ENCODE measurements around the gene RIPK3.
"Not testable (repeated sequence)": the region's sequence is repeated elsewhere in the genome, so short reads cannot be mapped to it uniquely, and the experiment has no call there.

RIPK3 gene

DNA sequence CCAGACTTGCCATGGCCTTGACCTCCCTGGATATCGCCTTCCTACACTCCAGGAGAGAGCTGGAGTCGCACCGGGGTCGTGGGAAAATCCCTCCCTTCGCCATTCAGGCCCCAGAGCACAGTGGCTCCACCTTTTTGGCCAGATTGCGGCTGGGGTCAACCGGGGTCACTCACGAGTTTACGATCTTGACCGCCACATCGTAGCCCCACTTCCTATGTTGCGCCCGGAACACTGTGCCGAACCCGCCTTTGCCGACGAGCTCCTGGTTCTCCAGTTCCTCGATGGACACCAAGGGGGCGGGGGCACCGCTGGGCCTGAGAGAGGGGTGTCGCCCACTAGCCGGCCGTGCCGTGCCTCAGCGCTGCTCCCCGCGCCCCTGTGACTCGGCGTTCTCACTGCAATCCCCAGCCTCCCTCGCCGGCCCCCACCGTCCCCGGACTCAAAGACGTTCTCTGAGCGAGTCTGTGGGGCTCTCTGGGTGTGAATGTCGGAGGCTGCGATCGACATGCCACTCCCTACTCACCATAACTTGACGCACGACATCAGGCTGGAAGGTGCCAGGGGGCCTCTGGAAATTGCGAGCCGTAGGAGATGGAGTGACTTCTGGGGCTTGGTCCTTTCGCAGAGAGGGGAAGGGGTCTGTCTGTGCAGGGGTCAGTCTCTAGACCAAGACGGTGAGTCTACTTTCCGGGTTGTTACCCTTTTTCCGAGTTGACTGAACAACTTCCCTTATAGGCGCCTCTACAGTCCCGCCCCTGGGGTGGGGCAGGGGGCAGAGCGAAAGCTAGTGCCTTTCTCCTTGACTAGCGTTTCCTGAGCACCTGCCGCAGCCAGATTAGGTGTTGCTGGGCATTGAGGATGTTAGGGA is at the start of gene RIPK3:
RIPK3 (minus strand) TSS at position 708 of the 868 bp plus-strand sequence; CDS start at position 543, 165 bp downstream.
- H3K4me3 ChIP-seq (ENCODE audit: low read depth, low read length): no peak within 1 kb of the TSS
- TF ChIP-seq, protein P1, sequence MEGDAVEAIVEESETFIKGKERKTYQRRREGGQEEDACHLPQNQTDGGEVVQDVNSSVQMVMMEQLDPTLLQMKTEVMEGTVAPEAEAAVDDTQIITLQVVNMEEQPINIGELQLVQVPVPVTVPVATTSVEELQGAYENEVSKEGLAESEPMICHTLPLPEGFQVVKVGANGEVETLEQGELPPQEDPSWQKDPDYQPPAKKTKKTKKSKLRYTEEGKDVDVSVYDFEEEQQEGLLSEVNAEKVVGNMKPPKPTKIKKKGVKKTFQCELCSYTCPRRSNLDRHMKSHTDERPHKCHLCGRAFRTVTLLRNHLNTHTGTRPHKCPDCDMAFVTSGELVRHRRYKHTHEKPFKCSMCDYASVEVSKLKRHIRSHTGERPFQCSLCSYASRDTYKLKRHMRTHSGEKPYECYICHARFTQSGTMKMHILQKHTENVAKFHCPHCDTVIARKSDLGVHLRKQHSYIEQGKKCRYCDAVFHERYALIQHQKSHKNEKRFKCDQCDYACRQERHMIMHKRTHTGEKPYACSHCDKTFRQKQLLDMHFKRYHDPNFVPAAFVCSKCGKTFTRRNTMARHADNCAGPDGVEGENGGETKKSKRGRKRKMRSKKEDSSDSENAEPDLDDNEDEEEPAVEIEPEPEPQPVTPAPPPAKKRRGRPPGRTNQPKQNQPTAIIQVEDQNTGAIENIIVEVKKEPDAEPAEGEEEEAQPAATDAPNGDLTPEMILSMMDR (IDR thresholded peaks at IDR 0.05; ENCODE audit: low read depth, low read length): no peak

DNA sequence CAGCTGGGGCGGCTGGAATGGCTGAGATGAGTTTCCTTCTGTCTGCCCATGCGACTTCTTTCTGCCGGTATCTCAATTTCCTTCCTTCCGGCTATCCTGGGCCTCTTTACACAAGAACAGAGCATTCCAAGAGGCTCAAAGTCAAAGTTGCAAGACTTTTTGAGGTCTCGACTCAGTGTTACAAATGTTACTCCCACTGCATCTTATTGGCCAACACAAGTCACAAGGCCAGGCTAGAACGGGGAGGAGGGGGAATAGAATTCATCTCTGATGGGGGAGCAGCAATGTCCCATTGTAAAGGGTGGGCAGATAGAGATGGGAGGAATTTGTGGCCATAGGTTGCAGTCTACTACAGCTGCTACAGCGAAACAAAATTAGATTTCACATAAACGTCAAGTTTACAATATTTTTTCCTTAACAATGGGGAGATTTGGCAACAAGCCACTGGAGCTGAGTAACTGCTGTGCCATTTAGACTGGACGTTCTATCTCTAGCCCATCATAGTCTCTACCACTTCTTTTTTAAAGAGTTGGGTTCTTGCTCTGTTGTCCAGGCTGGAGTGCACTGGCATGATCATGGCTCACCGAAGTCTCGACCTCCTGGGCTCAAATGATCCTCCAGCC is 49.5 kb upstream of the RIPK3 start:
- H3K4me3 ChIP-seq (ENCODE audit: low read depth, low read length): no peak overlapping the region
- TF ChIP-seq, protein P1 (IDR thresholded peaks at IDR 0.05; ENCODE audit: low read depth, low read length): no peak

DNA sequence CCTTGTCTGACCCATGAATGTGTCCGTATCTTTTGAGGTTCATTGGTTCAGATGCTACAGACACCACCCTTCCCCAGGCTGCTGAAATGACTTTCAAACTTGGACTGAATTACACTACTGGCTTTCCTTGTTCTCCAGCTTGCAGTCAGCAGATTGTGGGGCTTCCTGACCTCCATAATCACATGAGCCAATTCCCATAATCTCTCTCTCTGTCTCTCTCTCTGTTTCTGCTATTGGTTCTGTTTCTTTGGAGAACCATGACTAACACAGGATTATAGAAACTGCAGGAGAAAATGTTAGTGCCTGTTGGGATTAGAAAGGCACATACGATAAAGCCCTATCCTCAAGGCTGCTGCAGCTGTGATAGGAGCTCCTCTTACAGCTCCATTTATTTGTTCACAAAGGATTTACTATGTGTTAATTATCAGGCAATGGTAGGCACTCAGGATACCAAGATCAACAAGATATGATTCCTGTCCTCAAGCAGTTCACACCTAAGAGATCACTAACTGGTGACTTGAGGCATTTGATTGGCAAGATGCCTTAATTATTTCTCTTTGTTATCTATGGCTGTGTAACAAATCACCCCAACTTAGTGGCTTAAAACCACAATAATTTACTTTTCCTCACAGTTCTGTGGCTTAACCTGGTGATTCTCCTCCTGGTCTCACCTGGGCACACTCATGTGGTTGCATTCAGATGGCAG is 48.8 kb upstream of the RIPK3 start:
- no peak overlapping the region for H3K4me3 ChIP-seq (ENCODE audit: low read depth, low read length)
- TF ChIP-seq, protein P1 (IDR thresholded peaks at IDR 0.05; ENCODE audit: low read depth, low read length): no peak

DNA sequence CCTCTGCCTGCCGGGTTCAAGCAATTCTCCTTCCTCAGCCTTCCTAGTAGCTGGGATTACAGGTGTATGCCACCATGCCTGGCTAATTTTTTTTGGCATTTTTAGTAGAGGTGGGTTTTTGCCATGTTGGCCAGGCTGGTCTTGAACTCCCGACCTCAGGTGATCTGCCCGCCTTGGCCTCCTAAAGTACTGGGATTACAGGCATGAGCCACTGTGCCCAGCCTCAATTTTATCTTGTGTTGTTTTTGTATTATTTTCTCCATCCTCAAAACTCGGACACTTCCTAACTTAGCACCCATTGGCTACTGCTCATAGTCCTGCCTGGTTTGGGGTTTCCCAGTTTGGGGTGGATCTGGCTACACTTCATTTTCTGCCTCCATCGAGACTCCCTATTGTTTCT is 47.8 kb upstream of the RIPK3 start:
- not testable (repeated sequence) for H3K4me3 ChIP-seq (ENCODE audit: low read depth, low read length)

DNA sequence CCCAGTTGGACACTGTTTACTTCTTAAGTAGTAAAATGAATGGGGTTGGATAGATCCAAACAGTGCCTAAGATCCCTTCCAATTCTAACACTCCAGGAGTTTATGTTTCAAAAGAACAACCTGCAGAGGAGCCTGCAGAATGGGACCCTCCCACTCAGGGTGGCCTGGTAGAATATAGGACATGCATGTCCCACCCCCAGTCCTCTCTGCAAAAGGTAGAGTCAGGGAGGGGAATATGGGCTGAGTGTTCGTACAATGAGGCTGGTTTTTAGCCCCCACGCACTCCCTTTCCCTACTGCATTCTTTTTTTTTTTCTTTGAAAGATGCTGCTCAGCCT is 47.2 kb upstream of the RIPK3 start:
- TF ChIP-seq, protein P1 (IDR thresholded peaks at IDR 0.05; ENCODE audit: low read depth, low read length): no peak
- H3K4me3 ChIP-seq (ENCODE audit: low read depth, low read length): no peak overlapping the region

DNA sequence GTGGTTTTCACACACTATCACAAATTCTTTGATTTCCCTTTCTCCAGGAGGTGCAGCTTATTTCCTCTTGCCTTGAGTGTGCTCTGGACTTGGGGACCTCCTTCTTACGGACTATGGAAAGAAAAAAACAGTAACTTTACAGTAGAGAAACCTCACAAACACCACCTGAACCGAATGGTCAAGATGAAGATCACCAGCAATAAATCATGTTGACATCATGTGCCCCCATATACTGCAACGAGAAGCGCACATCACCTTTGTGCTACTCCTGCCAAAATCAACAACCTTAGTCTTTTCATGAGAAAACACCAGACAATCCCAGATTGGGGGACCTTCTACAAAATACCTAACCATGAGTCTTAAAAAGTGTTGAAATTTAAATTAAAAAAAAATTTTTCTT is 45.7 kb upstream of the RIPK3 start:
- TF ChIP-seq, protein P1 (IDR thresholded peaks at IDR 0.05; ENCODE audit: low read depth, low read length): no peak
- H3K4me3 ChIP-seq (ENCODE audit: low read depth, low read length): no peak overlapping the region

DNA sequence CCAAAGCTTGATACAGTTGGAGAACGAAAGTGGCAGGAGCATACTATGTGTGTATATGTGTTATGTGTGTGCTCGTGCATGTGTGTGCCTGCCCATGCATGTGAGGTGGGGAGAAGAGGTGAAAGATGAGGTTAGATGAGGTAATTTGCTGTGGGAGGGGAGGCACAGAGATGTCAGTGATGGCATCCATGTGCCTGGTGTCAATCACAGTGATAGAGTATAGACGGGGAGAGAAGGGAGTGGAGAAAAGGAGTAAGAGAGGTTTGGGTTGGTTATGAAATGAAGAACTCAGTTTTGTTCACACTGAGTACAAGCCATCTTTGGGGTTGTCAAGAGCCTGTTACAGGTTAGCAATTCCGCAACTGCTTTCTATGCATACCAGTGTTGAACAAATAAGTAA is 44.4 kb upstream of the RIPK3 start:
- TF ChIP-seq, protein P1 (IDR thresholded peaks at IDR 0.05; ENCODE audit: low read depth, low read length): no peak
- H3K4me3 ChIP-seq (ENCODE audit: low read depth, low read length): no peak overlapping the region
